Activated CD8-positive, alpha-beta memory T cell treated with anti-CD3 and anti-CD28 coated beads, Interleukin-2, amount 50 U/mL, for 4 hours (primary cell): ENCODE data around the gene RPL37A.
A peak's percentile ranks its signal among the peaks of the same experiment; 100 is the strongest.

Source experiments
- DNase-seq: peaks from one replicate; pipeline ENCODE4 v3.0.0-alpha.2; 2020

The RPL37A gene

DNA sequence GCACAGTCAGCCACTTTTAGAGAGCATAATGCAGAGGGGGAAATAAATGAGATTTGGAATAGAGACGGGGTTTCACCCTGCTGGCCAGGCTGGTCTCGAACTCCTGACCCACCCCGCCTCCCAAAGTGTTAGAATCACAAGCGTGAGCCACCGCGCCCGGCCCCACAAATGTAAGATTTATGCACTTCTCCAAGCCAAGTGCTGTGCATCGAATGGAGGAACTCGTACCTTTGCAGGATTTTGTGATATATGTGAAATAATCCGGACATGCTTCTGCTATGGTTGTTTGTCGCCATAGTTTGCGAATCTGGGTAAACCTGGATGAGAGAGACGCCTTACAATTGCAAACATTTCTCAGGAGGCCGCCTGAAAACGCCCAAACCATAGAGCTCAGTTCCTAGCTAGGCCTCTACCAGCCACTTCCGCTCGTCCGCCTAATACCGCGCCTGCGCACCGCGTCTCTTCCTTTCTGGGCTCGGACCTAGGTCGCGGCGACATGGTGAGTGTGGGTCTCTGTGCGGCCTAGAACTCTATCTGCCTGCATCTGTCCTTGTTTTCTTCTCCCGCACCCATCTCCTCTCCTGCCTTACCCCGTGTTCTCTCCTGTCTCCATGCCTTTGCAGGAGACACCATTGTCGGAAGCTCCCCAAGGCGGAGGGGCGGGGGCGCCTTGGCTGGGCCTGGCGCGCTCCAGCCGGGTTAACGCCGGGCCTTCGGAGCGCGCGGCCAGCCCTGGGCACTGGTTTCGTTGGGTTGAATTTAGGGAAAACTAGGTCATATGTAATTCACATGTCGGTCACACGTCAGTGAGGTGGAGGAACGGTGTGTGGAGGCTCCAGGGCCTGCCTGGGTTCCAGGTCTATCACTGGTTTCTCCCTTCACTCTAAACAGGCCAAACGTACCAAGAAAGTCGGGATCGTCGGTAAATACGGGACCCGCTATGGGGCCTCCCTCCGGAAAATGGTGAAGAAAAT is at the start of gene RPL37A:
Gene RPL37A (plus strand): TSS at position 466 of the 974 bp plus-strand sequence. CDS start 31 bp downstream, at position 497.
- DNase-seq = peak; percentile 86

DNA sequence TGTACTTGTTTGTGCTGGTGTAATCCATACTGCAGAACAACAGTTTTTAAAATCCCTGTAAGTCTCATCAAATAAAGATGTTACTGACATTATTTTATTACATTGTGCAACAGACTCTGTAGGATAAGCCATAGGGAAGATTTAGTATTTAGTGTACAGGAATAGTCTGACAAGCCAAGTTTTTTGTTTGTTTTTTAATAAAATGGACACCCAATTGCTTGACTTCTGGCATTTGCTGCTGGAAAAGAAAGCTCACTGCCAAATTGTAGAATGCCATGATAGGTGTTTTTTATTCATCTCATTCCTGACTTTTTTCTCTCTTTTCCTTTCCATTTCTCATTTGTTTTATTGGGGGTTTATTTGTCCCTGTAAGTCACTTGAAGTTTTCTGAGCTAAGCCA is 48.3 kb upstream of the RPL37A start:
- DNase-seq = no peak

GRCh38 chr2:216450784-216451183 is 47.9 kb upstream of the RPL37A start:
- DNase-seq = no peak

GRCh38 chr2:216453955-216454614 is 44.6 kb upstream of the RPL37A start:
- no peak for DNase-seq

GRCh38 chr2:216463148-216463547 is 35.5 kb upstream of the RPL37A start:
- no peak for DNase-seq

DNA sequence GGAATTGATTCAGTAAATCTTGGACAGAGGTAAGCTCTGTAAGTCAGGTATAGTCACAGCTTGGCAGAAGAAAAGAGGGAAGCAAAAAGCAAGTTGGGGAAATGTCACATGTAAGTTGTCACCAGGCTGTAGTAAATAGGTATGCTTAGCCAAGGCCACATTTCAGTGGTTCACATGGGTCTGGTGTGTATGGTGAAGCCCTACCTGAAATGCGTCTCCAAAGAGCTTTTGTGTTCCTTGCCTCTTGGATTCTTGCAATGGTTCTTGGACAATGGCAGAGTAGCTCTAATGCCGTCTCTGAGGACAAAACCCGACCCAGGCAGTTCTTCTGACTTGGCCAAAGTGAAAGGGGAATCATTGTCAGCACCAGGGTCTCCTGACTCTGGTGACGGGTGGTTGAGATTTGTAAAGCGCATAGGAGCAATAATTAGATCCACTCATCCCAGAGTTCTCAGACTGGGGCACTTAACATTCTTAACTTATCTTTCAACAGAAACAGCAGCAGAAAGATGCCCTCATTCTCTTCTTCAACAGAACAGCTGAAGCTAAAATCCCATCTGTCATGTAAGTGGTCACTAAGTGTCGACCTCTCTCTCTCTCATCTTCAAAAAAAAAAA is 34.4 kb upstream of the RPL37A start:
- no peak for DNase-seq

DNA sequence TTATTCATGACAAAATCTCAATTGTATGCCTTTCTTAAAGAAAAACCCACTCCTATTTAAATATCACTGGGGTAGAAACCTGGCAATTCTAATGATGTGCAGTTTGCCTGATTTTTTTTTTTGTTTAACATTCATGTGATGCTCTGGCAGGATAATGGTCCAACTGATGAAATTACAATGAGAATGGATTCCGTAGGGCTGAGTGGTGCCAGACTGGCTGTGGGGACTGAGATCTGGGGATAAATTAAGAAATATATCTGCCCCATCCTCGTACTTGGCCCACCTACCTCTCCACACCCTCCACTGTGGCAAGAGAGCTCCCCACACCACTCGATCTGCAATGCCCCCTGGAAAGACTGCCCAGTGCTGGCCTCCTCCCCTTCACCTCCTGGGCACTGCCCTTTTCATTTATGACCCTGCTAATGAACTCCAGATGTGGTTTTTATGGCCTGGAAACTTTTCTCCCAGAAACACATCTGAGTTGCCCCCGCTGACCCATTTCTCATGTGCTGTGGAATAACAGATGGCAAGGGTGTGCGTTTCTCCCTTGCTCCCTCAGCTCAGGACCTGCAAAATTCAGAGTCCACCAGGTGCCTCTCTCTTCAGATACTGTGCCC is 33.0 kb upstream of the RPL37A start:
- no peak for DNase-seq

DNA sequence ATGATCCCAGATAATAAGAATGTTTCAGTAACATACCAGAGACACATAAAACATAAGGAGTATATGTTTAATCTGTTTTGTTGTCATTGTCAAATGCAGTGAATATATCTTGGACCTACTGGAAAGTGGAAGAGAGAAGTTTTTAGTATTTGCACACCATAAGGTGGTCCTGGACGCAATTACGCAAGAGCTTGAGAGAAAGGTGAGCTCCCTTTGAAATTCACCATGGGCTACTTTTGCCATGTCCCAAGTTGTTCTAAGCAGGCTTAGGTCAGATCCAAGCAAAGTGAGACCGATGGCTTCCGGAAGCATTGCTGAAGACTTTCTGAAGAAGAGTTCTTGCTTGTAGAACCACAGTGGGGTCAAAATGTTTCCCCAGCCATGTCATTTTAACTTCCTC is 30.8 kb upstream of the RPL37A start:
- DNase-seq = no peak

DNA sequence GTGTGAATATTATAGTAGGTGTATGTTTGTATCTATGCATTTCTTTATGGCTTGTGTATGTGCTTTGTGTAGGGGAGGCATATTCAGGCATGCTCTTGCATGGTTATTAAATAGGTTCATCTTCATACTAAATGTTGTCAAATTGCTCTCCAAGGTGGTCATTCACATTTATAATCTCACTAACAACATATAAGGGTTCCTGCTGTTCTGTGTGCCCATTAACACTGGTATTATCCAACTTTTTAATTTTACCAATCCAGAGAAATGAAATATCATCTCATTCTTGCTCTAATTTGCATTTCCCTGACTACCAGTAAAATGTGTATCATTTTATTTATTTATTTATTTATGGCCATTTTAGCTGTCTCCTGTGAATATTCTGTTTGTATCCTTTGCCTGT is 29.0 kb upstream of the RPL37A start:
- no peak for DNase-seq

DNA sequence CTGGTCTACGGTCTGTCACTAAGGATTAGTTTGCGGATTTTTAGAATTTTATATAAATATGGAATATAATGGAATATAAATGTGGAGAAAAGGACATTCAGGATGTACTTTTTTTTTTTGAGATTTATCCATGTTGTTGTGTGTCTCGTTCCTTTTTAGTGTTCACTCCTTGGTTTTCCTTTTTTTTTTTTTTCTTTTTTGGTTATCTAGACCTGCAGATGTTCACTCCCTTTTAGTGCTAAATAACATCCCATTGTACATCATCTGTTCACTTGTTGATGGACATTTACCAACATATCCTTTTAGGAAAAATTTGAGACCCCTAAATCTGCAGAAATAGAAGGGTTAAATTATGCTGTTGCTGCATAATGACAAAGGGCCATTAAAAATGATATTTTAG is 25.5 kb upstream of the RPL37A start:
- DNase-seq = no peak

GRCh38 chr2:216474925-216475670 is 23.5 kb upstream of the RPL37A start:
- no peak for DNase-seq

DNA sequence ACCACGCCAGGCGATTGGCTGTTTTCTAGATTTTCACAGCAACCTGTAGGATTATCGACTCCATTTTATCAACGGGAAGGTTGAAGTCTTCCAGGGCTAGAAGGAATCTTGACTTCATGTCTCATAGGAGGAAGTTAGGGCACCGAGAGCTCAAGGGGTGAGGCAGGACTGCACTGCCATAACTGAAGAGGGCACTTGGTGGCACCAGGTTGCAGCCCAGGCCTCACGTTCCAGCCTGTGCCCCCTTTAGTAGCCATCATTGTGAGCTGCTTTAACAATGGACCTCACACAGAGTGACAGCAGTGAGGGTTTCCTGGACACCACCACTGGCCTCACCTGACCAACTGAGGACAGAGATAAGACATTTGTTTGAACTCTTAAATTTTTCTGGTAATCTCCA is 22.9 kb upstream of the RPL37A start:
- DNase-seq = no peak

DNA sequence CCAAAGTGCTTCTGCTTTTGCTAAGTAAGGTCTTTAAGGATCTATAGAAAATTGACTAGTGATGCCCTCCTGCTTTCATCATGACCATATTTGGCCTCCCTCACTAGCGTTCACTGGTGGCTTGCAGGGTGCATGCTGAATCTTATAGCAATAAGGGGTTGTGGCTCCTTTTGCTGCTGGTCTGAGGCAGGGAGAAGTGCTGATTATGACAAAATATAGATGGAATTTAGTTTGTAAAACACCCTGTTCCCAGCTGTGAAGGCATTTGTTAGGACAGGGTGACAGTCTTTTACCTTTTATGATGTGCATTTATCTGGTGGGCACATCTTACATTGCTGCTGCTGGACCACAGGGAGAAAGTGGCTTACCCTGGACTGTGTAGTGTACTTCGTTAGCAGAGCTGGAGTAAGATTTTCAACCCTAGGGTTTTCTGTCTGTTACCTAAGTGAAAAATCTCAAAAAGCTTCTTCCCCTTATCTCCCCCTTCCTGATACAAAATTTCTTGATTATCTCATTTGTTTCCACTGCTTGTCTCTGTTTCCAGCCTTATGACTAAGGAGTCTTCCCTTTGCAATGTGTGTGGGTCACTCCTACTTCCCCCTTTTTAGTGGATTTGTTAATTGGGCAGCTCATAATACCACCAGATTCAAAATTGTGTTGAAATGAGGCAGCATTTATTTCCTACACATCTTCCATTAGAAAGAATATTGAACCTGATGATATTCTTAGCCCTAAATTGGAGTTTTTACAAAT is 21.2 kb upstream of the RPL37A start:
- DNase-seq = no peak

DNA sequence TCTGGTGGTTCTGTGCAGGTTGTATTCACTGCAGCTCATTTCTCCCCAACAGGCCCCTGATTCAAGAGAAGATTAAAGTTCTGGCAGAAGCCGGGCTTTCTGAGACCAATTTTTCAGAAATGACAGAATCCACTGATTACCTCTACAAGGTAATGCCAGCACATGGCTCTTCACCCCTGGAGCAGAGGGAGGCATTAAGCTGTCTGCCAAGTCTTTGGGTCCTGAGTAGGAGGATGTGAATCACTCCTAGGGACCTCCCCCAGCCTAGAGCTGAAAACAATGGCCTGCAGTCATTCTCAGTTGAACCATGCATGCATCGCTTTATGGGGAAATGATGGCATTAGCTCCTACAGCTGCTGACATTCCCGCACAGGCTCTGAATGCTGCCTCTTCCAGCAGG is 20.5 kb upstream of the RPL37A start:
- DNase-seq = no peak

- DNase-seq = no peak
These were observed 19.9 kb upstream of the RPL37A start for GRCh38 chr2:216478791-216479190.

GRCh38 chr2:216480221-216480620 is 18.4 kb upstream of the RPL37A start:
- no peak for DNase-seq

- DNase-seq = no peak
These were observed 16.0 kb upstream of the RPL37A start for GRCh38 chr2:216482640-216483039.

DNA sequence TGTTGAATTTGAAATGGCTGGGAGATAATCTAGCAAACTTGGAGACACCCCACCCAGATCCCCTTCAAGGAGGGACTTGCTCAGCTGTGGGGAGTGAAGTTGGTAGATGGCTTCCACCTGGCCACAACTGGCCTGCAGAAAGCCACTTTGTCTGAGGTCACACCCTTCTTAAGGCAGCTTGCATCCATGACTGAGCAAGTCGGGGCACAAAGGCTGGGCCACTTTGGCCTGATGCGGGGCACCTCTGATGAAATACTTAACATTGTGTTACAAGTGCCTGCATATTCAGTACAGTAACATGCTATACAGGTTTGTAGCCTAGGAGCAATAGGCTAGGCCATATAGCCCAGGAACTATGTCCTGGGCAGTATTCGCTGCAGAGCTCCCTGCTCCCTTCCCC is 13.4 kb upstream of the RPL37A start:
- DNase-seq = no peak

DNA sequence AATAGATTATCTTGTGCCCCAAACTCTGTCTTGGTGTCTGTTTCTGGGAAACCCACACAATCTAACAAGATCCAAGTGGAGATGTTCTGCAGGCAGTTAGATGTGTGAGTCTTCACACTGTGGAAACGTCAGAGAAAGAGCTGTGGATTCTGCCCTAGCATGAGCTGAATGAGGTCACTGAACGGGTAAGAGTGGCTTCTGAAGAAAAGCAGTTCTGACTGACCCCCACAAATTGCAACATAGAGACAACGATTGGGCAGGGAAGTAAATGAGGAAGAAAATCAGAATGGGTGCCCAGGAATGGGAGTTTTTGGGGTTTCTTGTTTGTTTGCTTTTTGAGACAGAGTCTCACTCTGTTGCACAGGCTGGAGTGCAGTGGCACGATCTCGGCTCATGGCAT is 12.9 kb upstream of the RPL37A start:
- no peak for DNase-seq

DNA sequence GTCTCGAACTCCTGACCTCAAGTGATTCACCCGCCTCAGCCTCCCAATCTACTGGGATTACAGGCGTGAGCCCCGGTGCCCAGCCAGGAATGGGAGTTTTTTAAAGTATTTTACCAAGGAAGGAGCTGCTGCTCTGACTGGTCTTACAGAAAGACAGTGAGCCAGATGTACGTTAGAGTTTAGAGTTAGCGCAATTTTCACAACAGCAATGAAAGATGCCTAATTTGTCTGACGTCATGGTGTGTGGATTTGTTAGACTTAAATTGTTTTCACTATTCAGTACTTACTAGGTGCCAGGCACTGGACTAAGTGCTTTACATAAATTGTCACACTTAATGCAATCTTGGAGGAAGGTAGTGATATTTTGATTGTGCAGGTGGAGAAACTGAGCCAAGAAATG is 12.4 kb upstream of the RPL37A start:
- DNase-seq = no peak

DNA sequence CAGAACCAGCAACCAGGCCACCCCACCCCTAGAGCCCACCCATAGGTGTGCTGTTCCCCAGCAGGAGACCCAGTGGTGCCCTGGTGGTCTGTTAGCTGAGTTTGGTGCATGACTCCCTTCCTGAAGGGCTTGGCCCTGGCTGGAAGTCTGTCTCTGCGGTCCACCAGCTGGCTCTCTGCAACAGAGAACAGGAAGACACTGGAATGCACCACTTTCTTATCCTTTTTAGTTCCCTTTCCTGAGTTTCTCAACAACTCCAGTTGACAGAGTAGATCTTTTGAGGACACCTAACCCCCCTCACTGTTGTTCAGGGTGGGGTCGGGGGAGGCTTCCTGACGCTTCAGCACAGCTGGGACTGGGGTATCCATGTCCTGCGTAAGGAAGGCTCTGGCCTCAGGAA is 11.9 kb upstream of the RPL37A start:
- no peak for DNase-seq

DNA sequence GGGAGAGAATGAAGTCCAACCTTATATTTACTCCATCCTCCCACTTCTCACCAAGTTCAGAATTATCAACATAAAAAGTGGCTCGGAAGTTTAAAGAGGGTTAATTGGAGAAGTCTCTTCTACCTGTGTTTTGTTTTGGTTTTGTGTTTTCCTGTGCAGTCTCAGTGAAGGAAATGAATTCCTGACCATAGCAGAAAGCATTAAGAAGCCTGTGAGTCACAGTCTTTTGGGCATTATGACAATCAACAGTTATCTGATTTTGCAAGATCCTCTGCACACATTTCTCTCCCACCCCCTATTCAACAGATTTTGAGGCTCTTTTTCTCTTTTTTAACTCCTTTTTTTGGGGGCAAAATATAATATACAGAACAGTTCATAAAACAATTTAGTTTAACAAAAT is 8.6 kb upstream of the RPL37A start:
- no peak for DNase-seq
